Measurements from ENCODE around the gene SART1.

- TF ChIP-seq TARDBP (IDR thresholded peaks at IDR 0.05; ENCODE audit: borderline replicate concordance) (no peak), RCOR1 (conservative IDR thresholded peaks at IDR 0.05; ENCODE audit: low read depth, low read length) (no peak), PML (IDR thresholded peaks at IDR 0.05; ENCODE audit: low read length) (no peak), CTCF (IDR thresholded peaks at IDR 0.05 in 2 of 3, conservative IDR thresholded peaks at IDR 0.05 in 1 of 3; ENCODE audit: control insufficient read depth in 2 of 3, extremely low read depth in 1 of 3, insufficient read depth in 1 of 3, low read depth in 3 of 3, low read length in 3 of 3) (no peak), EP300 (IDR thresholded peaks at IDR 0.05; ENCODE audit: borderline replicate concordance in 1 of 2, control insufficient read depth in 1 of 2, low read depth in 2 of 2, low read length in 2 of 2) (no peak), POLR2A (IDR thresholded peaks at IDR 0.05; ENCODE audit: low read depth, low read length) (no peak), ESRRA (IDR thresholded peaks at IDR 0.05; ENCODE audit: low read length) (no peak)
- TF ChIP-seq, protein P1, sequence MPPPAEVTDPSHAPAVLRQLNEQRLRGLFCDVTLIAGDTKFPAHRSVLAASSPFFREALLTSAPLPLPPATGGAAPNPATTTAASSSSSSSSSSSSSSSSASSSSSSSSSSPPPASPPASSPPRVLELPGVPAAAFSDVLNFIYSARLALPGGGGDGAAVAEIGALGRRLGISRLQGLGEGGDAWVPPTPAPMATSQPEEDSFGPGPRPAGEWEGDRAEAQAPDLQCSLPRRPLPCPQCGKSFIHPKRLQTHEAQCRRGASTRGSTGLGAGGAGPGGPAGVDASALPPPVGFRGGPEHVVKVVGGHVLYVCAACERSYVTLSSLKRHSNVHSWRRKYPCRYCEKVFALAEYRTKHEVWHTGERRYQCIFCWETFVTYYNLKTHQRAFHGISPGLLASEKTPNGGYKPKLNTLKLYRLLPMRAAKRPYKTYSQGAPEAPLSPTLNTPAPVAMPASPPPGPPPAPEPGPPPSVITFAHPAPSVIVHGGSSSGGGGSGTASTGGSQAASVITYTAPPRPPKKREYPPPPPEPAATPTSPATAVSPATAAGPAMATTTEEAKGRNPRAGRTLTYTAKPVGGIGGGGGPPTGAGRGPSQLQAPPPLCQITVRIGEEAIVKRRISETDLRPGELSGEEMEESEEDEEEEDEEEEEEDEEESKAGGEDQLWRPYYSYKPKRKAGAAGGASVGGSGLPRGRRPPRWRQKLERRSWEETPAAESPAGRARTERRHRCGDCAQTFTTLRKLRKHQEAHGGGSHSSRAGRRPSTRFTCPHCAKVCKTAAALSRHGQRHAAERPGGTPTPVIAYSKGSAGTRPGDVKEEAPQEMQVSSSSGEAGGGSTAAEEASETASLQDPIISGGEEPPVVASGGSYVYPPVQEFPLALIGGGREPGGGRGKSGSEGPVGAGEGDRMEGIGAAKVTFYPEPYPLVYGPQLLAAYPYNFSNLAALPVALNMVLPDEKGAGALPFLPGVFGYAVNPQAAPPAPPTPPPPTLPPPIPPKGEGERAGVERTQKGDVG (CRISPR knock-in tag; IDR thresholded peaks at IDR 0.05): no peak
- TF ChIP-seq, protein P2, sequence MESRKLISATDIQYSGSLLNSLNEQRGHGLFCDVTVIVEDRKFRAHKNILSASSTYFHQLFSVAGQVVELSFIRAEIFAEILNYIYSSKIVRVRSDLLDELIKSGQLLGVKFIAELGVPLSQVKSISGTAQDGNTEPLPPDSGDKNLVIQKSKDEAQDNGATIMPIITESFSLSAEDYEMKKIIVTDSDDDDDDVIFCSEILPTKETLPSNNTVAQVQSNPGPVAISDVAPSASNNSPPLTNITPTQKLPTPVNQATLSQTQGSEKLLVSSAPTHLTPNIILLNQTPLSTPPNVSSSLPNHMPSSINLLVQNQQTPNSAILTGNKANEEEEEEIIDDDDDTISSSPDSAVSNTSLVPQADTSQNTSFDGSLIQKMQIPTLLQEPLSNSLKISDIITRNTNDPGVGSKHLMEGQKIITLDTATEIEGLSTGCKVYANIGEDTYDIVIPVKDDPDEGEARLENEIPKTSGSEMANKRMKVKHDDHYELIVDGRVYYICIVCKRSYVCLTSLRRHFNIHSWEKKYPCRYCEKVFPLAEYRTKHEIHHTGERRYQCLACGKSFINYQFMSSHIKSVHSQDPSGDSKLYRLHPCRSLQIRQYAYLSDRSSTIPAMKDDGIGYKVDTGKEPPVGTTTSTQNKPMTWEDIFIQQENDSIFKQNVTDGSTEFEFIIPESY (IDR thresholded peaks at IDR 0.05): no peak
Observed at GRCh38 chr11:66014804-66015453, 53.4 kb downstream of the SART1 start.

All from GM12878 (cell line).